ENCODE measurements around the gene CMTM5.
A peak's percentile ranks its signal among the peaks of the same experiment; 100 is the strongest.

Gene CMTM5

DNA sequence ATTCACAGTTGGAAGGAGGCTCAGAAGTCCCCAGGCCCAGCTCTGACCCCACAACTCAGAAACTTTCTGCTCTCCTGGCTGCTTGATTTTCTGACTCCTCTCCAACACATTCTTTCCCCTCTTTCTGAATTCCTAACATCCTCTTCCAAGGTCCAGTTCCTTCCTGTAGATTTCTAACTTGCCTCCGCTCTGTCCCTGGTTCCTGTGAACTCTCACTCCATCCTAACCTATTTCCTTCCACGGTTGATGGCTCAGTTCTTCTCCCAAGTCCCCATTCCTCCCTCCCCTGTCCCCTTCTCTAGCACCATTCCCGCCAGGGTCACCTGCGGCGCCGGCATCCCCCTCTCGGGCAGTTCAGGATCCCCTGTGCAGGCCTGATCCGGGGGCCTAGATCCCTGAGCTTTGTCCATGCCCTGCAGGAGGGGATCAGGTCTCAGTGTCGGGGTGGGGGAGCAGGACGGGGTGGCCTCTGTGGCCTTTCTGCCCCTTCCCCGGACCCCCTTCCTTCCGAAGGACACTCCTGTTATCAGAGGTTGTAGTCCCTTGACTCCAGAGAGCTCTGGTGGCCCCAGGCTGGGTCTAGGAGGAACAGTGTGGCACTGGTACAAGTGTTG is 18.2 kb upstream of the CMTM5 start:
- no peak for DNase-seq

DNA sequence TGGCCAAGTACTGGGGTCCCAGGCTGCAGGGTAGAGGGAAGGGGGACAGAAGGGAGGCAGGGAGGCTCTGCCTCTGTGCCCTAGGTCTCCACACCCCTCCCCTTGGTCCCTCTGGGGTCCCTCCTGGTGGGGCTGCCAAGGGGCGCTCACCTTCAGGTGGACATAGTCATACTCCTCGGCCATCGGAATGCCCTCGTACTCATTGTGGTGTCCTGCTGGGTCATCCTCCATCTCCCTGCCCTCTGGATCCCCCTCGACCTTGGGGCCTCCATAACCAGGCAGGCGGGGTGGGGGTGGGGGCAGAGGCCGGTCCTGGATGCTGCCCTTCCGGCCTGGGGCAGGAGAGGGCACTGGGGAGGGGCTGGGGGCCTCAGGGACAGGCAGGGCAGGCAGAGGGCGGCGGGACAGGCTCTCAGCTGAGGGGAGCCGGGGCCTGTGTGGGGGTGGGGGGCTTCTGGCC is 17.6 kb upstream of the CMTM5 start:
- no peak for DNase-seq

DNA sequence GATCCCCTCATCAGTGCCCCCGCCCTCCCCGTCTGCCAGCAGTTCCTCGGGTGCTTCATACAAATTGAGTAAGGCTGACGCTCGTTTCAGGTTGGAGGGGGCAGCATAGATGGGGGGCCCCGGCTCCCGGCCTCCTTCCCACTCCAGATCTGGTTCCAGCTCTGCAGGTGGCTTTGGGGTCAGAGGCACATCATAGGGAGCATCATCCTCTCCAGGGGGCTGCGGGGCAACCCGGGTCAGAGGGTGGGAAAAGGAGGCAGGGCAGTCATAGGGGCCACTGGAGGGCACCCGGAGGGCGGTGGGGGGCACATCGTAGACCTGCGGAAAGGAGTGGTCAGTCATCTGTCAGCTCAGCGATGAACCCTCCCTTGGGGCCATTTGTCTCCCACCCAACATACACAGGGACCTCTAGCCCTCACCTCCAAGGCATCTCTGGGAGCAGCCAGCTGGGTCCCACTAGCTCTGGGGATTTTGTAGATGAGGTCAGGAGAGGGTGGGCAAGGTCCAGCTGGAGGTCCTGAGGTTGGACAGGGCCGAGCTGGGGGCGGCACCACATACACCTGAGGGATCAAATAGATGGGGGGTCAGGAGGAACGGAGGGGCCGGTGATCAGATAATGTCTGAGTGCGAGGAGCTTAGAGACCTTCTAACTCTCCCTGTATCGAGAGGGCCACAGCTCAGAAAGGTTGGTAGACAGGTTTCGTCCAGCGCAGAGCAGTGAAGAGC is 17.0 kb upstream of the CMTM5 start:
- no peak for DNase-seq

- DNase-seq: no peak
These were observed 16.4 kb upstream of the CMTM5 start for GRCh38 chr14:23360496-23360895.

- DNase-seq: no peak
These were observed 15.5 kb upstream of the CMTM5 start for GRCh38 chr14:23361320-23361719.

DNA sequence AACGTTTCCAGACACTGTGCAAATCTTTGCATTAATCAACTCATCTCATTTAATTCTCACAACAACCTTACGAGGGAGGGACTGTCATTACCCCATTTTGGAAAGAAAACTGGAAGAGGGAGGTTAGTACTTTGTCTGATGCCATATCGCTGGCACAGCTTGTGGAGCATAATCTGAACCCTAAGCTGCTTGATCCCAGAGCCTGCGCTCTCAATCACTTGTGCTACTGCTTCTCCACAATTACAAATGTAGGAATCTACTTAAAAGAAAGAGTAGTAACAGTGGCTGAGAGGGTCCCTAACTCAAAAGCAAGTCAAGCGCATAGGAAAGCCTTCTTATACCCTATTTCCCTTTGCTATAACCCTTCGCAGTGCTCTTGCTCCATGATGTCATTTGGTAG is 15.1 kb upstream of the CMTM5 start:
- no peak for DNase-seq

DNA sequence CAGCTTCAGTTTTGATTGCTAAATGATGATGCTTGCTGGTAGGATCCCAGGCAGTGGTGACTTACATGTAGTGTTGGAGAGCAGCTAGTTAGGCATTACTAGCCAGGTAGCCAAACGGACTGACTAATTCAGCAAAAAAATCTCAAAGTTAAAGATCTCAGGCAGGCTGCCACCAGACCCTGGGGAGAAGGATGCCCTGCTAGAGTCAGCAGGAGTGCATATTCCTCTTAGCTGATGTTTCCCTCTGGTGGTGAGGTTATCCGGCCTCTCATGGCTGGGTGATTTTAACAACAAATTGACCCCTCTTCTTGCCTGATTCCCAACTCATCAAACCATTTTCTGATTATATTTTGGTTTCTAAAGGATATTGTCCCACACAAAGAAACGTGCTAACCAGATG is 14.6 kb upstream of the CMTM5 start:
- no peak for DNase-seq

- no peak for DNase-seq
These were observed 12.4 kb upstream of the CMTM5 start for GRCh38 chr14:23364164-23365035.

GRCh38 chr14:23365036-23365731 is 11.7 kb upstream of the CMTM5 start, which contains the start of gene EFS:
EFS (minus strand) TSS chr14:23365172; CDS start chr14:23365025, 147 bp downstream.
- DNase-seq: no peak

GRCh38 chr14:23365732-23366425 is 11.0 kb upstream of the CMTM5 start:
- peak in 1 of 2 experiments; percentile 7 for DNase-seq

- no peak for DNase-seq
These were observed 10.4 kb upstream of the CMTM5 start for GRCh38 chr14:23366426-23366921.

DNA sequence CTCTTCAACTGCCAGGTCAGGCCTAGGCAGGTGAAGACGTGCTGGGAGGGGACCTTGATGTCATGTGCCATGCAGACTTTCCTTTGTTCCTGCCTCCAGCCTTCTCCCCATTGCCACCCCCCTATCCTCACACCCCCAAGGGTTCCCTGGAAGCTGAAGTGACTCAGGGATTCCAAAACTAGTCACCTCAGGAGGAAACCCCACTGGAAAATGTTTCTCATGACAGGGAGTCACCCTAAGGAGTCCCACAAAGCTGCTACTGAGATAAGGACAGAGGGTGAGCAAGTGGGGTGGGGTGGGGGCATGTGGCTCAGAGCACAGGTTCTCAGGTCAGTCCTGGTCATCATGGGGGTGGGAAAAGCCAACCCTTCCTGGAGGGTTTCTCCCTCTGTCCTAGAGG is 6.6 kb upstream of the CMTM5 start:
- no peak for DNase-seq

GRCh38 chr14:23371865-23372264 is 5.0 kb upstream of the CMTM5 start:
- no peak for DNase-seq

GRCh38 chr14:23372509-23372908 is 4.3 kb upstream of the CMTM5 start, which contains the start of gene IL25:
IL25 (plus strand) TSS chr14:23372809.
- DNase-seq: no peak

DNA sequence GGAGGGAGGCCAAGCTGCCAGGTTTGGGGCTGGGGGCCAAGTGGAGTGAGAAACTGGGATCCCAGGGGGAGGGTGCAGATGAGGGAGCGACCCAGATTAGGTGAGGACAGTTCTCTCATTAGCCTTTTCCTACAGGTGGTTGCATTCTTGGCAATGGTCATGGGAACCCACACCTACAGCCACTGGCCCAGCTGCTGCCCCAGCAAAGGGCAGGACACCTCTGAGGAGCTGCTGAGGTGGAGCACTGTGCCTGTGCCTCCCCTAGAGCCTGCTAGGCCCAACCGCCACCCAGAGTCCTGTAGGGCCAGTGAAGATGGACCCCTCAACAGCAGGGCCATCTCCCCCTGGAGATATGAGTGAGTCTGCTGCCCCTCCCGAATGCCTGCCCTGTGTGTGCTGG is 3.8 kb upstream of the CMTM5 start:
- DNase-seq: no peak

- DNase-seq: no peak
These were observed 1.2 kb upstream of the CMTM5 start for GRCh38 chr14:23375527-23376251.

GRCh38 chr14:23377198-23377550 is 328 bp downstream of the CMTM5 start:
- DNase-seq: no peak

- no peak for DNase-seq
These were observed 1.0 kb downstream of the CMTM5 start for GRCh38 chr14:23377573-23378563.

DNA sequence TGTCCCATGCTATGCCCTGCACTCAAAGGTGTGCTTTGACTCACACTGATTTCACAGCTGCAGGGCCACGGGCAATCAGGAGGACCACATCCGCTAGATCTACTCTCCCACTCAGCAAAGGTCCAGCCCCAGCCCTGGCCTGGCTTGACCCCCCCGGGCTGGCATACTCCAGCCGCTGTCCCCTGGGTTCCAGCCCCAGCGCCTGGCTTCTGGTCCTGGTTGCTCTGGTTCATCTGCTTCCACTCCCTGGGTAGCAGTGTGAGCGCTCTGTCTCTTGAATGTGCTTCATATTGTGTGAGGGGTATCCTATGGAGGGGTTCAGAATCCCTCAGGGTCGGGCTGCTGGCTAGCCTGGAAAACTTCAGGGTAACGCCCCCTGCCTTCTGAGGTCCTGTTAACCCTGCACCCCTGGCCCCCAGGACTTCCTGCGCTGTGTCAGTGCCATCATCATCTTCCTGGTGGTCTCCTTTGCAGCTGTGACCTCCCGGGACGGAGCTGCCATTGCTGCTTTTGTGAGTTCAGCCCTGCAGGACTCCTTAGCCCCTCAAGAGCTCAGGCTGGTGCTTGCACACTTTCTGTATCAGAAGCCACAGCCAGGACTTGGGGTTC is 1.9 kb downstream of the CMTM5 start:
- no peak for DNase-seq
